Endothelial cell of umbilical vein (primary cell): ENCODE results near the gene DOCK4.

ENCODE experiments used
- EZH2 ChIP-seq: IDR thresholded peaks from 2 replicates; pipeline ENCODE4 v1.6.1; 2012; ENCODE audit warnings: borderline replicate concordance, low read depth, mild to moderate bottlenecking, moderate library complexity, low read length, inconsistent platforms; ENCODE audit not compliant: severe bottlenecking
- JUN ChIP-seq: IDR thresholded peaks from 2 replicates; pipeline ENCODE4 v1.6.1; 2011; ENCODE audit warnings: borderline replicate concordance, low read depth; ENCODE audit not compliant: insufficient read length, insufficient read depth
- MAX ChIP-seq: IDR thresholded peaks from 2 replicates; pipeline ENCODE4 v1.6.1; 2011; ENCODE audit not compliant: insufficient read depth, insufficient read length
- MYC ChIP-seq: IDR thresholded peaks from one replicate; pipeline ENCODE4 v1.6.1; 2011; ENCODE audit warnings: mild to moderate bottlenecking, low read depth, low read length
- POLR2A ChIP-seq: IDR thresholded peaks from 2 replicates; pipeline ENCODE4 v1.6.1; 2012; ENCODE audit warnings: low read depth, mild to moderate bottlenecking, control low read depth, low read length
- POLR2AphosphoS5 ChIP-seq: IDR thresholded peaks from 2 replicates; pipeline ENCODE4 v1.6.1; 2012; ENCODE audit warnings: low read depth, mild to moderate bottlenecking, control low read depth, low read length, moderate library complexity; ENCODE audit not compliant: insufficient read depth
- TF ChIP-seq, protein P1 (sequence below), 2 donors: IDR thresholded peaks; 1 replicate in 1 of 2; 2 replicates in 1 of 2; pipeline ENCODE4 v1.5.1; 2011; ENCODE audit warnings: low read length in 2 of 2, mild to moderate bottlenecking in 2 of 2, moderate library complexity in 2 of 2, control low read depth in 1 of 2, inconsistent platforms in 1 of 2, low read depth in 1 of 2; ENCODE audit not compliant: insufficient read depth in 1 of 2; ENCODE audit errors: extremely low read depth in 1 of 2

DNA sequence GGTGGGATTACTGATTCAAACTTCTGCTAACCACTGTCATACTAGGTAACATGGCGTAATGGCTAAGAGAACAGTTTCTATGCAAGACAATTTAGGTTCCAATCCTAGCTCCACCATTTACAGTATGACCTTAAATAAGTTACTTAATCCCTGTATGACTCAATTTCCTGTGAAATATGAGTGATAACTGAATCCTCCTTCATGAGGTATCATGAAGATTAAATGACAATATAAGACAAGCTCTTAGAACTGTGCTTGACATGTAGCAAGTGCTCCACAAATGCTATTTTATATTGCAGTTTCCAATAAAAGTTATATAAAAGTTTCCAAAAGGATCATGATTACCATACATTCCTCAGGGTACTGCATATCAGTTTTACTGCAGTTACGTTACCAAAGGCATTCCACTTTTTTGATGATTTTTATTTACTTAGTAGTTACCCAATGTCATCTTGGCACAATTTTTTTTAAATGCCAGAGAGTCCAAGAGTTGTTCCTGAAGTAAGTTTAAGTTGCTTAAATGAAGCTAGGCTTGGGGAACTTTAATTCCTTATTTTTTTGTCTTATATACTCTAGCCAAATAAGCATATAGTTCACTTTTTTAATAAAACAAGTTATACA, 7.1 kb downstream of the DOCK4 start:
- TF ChIP-seq, protein P1, sequence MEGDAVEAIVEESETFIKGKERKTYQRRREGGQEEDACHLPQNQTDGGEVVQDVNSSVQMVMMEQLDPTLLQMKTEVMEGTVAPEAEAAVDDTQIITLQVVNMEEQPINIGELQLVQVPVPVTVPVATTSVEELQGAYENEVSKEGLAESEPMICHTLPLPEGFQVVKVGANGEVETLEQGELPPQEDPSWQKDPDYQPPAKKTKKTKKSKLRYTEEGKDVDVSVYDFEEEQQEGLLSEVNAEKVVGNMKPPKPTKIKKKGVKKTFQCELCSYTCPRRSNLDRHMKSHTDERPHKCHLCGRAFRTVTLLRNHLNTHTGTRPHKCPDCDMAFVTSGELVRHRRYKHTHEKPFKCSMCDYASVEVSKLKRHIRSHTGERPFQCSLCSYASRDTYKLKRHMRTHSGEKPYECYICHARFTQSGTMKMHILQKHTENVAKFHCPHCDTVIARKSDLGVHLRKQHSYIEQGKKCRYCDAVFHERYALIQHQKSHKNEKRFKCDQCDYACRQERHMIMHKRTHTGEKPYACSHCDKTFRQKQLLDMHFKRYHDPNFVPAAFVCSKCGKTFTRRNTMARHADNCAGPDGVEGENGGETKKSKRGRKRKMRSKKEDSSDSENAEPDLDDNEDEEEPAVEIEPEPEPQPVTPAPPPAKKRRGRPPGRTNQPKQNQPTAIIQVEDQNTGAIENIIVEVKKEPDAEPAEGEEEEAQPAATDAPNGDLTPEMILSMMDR (IDR thresholded peaks at IDR 0.05; ENCODE audit: extremely low read depth in 1 of 2, insufficient read depth in 1 of 2, low read depth in 1 of 2, low read length in 2 of 2): no peak
- no peak for TF ChIP-seq POLR2AphosphoS5
- TF ChIP-seq MAX: no peak
- peak; percentile 47 for TF ChIP-seq JUN
- no peak for TF ChIP-seq POLR2A
- no peak for TF ChIP-seq EZH2
- TF ChIP-seq MYC: no peak
